HG03108 (cell line): ENCODE measurements around the gene TCEA2.

Source experiments
- ATAC-seq: cut with Tn5 transposase; IDR thresholded peaks from one replicate; pipeline ENCODE4 v1.9.1; 2021; ENCODE audit warnings: moderate library complexity; ENCODE audit not compliant: unreplicated experiment

The TCEA2 gene

DNA sequence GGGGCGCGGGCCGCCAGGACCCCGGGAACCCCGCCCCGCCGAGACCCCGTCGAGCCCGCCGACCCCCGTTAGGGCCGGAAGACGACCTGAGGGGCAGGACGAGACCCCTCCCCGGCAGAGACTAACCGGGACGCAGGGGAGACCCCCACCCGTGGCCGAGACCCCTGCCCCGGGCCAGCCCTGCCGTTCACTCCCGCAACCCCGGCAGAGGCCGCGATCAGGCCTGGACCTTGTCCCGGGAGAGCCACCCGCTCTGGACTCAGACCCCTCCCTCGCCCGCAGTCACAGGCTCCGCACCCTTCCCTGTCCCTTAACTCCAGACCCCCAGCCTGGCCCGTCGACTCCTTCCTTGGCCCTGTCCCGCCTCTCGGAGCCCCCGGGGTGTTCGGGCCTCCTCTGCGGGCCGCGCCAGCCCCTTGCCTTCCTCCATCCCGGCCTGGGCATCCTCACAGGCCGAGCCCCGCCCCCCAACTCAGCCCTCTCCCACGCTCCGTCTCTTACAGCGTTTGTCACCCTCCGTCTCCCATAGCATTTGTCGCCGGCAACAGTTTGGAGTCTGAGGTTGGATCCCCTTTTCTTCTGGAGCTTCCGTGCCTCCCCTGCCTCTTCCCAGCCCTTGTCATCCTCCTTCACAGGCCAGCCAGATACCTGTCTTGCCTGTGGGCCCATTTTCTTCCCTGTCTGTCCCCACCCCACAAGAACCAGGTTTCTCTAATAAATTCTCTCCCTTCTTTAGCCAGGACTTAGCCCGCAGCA lies 569 bp downstream of the TCEA2 start:
- no peak for ATAC-seq

DNA sequence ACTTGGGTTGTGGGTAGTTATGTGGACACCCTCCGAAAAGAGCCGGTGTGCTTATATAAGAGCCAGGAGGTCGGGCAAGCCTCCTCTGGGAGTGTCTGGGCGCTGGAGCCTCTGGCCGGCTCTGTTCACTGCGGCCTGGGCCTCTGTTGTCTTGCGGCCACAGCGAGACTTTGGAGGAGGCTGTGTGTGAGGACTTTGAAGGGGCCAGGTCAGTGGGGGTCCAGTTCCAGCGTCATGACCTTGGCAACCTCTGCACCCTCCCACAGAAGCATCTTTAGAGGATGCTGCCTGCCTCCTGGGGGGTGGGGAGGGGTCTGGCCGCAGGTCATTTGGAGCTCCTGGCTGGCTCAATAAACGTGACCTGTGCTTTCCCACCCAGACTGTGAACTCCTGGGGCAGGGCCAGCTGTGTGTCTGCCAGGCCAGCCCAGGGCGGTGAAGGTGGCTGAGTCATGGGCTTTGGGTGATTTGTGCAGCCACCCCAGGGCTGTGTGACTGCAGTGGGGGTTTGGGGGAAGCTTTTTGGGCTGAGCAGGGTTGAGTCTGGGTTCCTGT lies 1.2 kb downstream of the TCEA2 start:
- ATAC-seq, result no peak

DNA sequence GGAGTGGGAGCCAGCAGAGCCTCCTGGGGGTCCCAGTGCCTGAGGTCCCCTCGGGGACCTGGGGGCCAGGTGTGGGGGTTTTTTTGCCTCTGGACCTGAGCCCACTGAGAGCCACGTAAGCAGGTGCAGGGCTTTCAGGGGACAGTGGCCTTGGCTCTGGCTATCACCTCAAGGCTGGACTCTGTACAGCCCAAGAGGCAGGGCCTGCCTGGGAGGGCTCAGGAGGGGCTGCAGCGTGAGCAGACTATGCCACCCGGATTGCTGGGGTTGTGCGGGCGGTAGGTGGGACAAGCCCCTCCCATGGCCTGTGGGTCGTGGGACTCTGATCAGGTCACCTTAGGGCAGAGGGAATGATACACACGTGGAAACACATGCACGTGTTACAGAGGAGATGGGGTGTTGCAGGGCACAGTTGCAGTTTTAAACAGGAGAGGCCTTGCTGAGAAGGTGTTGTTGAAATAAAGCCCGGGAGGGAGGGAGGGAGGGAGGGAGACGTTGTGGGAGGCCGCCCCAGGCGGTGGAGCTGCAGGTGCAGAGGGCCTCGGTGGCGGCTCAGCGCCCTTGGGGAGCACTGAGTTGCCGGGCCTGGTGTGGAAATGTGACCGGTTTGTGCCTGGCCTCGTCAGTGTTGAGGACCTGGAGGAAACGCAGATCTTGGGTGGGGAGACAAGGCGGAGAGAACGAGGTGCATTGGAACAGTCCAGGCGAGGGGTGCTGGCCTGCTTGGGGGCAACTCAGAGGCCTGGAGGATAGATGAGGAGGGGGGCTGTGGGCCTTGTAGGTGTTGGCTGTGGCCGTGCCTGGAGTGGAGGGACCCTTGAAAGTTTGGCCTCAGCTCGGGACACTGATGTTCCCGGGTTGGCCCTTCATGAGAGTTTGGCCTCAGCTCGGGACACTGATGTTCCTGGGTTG lies 2.3 kb downstream of the TCEA2 start:
- no peak for ATAC-seq

DNA sequence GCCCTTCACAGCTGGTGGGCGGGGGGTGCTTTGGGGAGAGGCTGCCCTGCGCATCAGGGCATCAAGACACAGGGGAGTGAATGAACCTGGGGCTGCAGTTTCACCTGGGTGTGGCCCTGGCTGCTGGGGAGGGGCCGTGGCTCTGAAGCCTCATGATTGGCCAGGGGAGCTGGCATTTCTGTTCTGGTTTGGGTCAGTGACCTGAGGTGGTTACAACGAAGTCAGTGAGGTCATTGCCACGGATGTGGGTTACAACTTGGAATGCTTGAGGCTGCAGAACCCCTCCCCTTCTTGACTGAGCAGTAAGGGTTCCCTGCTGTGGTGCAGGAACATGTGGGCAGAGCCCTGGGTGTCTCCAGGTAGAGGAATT lies 3.0 kb downstream of the TCEA2 start:
- peak; percentile 59 for ATAC-seq

DNA sequence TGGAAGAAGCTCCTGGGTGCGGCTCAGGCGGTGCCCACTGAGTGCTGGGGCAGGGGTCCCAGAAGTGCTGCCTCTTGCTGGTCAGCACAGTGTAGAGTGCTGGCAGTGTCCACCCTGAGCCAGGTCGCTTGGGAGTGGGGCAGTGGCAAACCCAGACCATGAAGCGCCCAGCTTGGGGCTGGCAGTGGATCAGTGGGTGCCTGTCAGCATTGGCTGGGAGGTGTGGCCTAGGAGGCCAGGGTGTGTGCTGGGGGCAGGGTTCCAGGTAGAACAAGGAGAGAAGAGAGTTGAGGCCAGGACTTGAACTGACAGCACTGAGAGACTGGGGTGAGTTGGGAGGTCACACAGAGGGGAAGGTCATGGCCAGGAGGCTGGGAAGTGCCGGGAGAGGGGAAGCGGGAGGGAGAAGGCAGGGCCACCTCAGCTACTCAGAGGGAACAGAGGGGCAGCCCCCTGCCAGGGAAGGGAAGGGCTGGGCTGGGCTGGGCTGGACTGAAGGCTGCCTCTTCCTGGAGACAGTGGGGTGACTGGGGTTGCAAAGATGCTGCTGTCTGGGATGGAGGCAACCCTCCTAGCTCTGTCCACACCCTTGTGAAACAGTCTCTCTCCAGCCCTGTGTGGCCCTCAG lies 4.1 kb downstream of the TCEA2 start:
- ATAC-seq, result no peak

DNA sequence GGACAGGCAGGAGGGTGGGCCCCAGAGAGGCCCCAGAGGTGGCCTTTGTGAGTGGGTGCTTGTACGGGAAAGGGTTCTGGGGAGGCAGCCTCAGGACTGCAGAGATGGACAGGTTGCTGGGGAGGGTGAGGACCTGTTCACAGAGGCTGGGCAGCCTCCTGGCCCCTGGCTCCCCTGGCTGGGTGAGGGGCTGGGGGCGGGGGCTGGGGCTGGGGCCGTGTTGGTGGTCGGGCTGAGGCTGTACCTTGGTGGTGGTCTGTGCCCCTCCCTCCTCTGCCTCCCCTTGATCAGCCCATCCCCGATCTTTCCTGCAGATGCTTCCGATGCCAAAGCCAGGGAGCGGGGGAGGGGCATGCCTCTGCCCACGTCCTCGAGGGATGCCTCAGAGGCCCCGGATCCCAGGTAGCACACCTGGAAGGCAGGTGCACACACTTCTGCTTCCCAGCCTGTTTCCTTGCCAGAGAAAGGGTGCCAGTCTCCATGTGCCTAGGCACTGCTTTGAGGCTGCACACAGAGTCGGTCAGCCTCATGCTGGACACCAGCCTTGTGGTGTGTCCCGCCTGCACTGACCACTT lies 4.8 kb downstream of the TCEA2 start:
- no peak for ATAC-seq

DNA sequence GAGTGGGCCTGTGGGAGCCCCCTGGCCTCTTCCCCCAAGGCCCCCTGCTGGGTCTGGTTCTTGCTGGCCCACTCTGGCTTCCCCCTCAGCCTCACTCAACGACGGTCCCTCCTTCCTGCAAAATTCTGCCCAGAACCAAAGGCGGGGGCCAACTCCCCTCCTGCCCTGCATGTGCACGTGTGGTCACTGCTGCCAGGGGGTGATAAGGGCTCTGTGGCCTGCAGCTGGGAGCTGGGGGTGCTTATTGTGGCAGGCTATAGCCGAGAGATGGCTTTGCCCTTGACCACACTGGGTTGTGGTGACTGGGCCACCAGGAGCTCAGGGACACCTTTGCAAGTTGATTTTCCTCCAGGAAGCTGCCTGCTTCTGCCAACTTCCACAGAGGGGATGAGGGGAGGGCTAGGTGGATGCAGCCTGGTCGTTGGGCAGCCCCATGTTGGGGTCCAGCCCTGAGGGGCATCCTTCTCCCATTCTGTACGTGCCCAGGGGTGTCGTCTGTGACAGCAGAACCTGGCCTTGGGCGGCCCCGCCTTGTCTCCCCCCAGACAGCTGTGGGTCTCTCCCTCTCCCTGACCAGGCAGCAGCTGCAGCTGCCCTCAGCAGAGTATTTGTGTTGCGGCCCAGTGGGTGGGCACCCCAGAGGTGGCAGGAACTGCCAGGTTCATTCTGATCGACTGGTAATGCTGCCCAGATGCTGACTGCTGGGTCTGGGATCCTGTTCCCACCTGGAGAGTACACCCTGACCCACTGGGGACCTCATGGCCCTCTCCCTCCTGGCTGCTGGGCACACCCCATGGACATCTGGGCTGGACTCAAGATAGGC lies 5.6 kb downstream of the TCEA2 start:
- no peak for ATAC-seq

DNA sequence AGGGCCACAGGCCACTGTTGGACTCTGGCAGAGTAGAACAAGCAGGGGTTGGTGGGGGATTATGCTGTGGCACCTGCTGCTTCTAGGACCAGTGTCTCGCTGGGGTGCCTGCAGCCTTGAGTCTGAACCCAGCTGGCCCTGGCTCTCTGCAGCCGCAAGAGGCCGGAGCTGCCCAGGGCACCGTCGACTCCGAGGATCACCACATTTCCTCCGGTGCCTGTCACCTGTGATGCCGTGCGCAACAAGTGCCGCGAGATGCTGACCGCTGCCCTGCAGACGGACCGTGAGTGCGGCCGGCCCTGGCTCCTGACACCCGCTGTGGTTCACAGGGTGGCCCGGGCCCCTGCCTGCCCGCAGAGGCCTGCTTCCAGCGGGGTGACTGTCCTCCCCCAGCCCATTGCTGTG lies 6.2 kb downstream of the TCEA2 start:
- ATAC-seq, result no peak

DNA sequence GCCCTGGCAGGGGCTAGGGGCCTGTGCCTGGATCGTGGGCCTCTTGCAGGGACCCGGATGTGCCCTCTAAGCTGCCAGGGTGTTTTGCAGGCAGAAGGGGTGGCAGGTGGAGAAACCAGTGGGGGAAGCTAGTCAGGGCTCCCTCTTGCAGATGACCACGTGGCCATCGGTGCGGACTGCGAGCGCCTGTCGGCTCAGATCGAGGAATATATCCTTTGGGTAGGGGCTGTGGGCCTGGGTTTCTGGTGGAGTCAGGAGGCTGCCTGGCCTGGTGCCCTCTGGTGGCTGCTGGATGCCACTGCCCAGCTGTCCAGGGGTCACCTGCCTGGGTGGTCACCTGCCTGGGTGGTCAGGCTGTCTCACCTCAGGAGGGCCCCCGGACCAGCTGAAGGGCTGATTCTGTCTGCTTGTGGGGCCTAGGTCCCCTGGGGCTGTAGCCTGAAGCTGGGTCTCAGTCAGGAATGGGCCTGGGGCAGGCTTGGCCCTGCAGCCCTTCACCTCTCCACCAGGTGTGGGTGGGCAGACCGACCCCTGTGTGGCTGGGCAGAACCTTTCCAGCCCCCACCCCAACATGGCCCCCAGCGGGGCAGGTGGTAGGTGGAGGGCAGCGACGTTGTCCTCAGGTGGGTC lies 6.7 kb downstream of the TCEA2 start:
- ATAC-seq, result no peak

DNA sequence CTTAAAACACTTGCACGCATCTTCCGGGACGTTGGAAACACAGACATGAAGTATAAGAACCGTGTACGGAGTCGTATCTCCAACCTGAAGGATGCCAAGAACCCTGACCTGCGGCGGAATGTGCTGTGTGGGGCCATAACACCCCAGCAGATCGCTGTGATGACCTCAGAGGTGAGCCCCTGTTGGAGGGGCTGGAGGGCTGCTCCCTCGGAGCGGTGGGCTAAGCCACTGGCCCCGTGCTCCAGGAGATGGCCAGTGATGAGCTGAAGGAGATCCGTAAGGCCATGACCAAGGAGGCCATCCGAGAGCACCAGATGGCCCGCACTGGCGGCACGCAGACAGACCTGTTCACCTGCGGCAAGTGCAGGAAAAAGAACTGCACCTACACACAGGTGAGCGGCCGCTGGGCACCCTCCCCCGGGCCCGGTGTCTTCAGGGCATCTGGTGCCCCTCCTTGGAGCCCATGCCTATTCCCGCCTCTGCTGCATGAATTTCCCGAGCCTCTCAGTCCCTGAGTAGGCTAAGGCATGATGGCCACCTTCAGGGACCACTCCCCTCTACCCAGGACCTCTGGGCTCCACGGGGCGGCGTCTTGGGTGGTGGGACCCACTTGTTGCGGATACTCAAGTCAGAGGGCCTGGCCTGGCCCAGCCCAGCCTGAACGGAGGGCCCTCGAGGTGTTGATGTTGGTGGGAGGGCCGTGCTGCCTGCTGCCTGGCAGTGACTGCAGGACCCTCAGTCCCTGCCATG lies 7.4 kb downstream of the TCEA2 start:
- ATAC-seq, result no peak

DNA sequence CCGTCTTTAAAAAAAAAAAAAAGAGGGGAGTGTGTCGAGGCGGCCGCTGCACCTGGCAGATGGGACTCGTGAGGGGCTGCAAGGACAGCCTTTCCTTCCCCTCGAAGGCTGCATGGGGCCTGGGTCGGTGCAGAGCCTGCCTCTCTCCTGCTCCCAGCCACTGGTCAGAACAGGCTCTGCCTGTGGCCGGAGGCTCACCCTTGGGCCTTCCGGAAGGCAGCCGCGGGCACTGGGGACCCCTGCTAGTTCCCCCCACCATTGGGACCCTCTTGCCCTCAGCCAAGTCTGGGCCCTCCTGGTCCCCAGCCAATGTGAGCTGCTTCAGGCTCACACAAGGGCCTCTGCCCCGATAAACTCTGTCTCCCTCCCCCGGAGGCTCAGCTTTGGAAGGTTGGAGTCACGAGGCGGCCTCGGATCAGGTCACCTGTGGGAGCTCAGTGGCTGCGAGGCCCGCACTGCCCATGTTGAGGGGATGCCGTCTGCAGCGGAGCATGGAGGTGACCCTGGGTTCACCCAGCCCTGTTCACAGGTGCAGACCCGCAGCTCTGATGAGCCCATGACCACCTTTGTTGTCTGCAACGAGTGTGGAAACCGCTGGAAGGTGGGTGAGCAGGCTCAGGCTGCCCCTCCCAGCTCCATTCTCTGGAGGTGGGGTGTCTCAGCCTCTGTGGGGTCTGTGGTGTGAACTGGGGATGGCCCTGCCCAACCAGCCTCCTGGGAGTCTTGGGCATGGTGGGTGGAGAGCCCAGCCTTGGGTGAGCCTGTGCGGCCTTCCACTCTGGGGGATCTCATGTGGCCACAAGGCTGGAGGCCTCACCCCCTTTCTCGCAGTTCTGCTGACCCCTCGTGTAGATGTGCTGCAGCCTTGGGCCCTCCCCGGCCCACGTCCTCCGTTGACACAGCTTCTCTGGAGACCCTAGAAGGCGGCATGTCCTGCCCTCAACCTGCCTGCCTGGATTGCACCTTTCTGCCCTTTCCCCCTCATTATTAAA lies 8.6 kb downstream of the TCEA2 start:
- ATAC-seq, result no peak

DNA sequence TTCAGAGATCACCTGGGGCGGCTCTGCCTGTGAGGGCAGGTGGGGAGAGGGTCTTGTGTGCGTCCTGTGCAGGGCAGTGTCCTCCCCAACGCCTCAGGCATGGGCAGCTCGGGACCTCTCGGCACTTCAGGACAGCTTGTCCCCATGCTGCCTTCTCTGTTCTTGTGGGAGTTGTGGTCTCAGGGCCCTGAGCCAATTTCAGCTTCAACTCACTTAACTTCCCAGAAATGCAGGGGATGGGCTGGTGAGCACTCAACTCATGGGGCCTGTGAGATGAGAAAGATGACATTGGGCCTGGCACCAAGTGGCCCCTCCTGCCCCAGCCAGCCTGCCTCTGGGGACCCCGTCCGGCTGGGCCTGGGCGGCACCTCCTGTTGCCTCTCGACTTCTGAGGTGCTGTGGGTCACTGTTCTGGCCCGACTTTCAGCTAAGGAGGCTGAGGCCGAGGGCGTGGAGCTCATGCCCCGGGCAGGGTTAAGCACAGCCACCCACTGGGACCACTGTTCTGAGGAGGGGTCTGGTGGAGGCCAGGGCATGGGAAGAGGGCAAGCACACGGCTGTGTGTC lies 9.6 kb downstream of the TCEA2 start:
- ATAC-seq, result no peak

DNA sequence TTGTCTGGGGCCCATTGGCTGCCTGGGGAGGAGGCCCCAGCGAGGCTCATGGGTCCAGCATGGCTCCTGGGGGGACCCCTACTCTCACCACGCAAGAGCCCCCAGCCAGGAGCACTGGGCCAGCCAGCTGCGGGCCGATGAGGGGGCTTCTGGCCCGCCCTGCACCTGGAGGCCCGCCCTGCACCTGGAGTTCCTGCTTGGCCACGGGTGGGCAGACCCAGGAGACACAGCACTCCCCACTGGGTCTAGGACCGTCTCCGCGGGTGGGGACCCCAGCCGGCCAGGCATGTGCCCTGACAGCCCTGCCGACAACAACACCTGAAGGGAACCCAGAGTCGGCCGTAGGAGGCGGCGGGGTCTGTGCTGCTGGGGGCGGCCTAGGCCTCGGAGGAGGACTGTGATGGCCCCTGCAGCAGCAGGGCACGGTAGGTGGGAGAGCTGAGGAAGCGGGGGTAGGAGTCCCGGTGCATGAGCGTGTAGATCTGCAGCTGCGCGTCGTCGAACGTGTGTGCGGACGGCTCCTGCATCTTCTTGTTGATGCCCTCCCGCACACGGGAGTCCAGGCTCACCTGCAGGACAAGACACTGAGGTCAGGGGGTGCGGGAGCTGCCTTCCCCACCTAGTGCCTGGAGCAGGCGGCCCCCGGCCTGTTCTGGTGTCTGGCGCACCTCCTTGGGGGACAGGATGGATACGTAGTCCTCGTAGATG lies 10.6 kb downstream of the TCEA2 start:
- no peak for ATAC-seq

DNA sequence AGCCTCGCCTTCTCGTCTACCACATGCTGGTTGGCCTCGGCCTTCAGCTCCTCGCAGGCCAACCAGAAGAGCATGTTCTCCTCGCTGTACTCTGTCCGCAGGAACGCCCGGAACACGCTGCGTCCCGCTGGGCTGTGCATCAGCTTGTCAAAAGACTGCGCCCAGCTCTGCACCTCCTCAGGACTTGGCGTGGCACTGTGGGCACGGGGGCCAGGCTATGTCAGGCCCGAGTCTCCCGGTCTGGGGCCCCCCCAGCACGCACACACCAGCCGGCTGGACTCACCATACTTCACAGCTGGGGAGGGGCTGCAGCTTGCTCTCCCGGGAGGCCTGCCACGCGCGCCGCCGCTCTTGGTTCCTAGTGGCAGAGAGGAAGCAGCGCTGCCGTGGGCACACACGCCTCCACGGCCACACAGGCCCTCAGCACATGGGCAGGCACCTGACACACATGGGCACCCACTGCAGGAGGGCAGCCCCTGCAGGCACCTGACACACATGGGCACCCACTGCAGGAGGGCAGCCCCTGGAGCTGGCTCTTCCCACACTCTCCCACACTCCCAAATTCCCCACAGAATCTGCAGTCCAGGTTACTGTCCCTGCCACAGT lies 11.3 kb downstream of the TCEA2 start:
- ATAC-seq, result no peak

DNA sequence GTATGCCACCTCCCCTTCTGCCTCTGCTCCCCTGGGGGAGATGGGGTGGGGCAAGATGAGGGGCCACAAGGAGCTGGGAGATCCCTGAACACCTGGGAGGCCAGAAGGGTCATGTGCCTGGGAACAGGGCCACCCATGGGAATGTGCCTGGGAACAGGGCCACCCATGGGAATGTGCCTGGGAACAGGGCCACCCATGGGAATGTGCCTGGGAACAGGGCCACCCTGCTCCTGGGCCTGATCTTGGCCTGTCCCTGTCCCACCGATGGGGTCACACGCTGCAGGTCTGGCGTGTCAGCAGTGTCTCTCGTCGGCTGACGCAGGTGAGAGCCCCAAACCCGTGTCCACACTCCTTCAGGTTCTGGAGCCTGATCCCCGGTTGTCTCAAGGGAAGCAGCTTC lies 12.0 kb downstream of the TCEA2 start:
- no peak for ATAC-seq

DNA sequence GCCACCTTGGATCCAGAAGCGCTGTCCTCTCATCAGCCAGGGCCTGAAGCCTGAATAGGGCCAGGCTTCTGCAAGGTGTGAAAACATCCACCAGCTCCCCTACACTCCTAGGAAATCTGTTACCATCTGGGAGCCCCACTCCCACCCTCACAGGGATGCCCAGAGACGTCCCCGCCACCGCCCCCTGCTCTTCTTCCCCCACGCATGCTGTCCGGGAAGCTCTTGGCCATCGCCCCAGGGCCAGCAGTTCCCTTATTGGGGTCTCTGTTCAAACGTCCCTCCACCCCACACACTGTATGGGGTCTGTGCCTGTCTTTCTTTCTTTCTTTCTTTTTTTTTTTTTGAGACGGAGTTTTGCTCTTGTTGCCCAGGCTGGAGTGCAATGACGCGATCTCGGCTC lies 12.6 kb downstream of the TCEA2 start:
- ATAC-seq, result no peak
